SKM-1 (cell line): ENCODE results near the gene INO80C.

Source experiments
- DNase-seq: peaks from one replicate; lab custom pipeline; 2025; ENCODE audit not compliant: unreplicated experiment; lab: John Stamatoyannopoulos, UW

The INO80C gene, protein sequence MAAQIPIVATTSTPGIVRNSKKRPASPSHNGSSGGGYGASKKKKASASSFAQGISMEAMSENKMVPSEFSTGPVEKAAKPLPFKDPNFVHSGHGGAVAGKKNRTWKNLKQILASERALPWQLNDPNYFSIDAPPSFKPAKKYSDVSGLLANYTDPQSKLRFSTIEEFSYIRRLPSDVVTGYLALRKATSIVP

DNA sequence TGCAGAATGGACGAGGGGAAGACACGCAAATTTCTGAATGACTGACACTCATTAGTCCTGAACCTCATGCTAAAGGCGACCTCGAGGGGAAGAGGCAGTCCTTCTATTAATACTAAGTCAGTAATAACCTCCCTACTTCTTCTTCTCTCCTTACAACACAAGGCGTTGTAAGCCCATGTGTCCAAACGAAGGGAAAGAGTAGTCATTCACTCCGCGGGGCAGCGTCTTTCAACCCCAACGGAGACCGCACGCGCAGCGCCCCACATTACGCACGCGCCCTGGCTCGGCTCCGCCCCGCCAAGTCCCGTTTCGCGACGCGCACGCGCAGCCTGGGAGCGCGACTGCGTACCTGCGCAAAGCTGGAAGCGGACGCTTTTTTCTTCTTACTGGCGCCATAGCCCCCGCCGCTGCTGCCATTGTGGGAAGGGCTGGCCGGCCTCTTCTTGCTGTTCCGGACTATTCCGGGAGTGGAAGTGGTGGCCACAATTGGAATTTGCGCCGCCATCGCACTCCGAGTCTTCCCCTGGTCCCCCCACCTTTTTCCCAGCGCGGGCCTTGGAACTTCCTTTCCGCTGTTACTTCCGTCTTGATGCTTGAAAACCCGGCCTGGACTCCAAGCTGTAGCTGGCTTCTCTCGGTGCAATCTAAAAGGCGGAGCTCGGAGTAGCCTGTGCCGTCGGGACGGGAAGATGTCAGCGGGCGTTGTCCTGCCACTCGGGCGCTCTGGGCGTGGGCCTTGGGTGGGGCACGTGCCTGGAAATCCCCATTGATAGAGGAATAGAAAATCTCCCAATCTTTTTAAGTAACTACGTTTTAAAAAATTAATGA, at the start of gene INO80C:
TSS of gene INO80C (minus strand) at position 591 of the 828 bp plus-strand sequence. CDS start at position 505, 86 bp downstream.
- DNase-seq, result peak; percentile 95

GRCh38 chr18:35547008-35547605, 49.3 kb upstream of the INO80C start:
- no peak for DNase-seq

- no peak for DNase-seq
These were observed 44.6 kb upstream of the INO80C start for GRCh38 chr18:35542356-35542755.

GRCh38 chr18:35535297-35535696, 37.5 kb upstream of the INO80C start:
- no peak for DNase-seq

GRCh38 chr18:35533916-35534405, 36.2 kb upstream of the INO80C start:
- DNase-seq, result no peak

- no peak for DNase-seq
These were observed 31.1 kb upstream of the INO80C start for GRCh38 chr18:35528749-35529274.

GRCh38 chr18:35526495-35527059, 28.8 kb upstream of the INO80C start:
- peak; percentile 28 for DNase-seq

GRCh38 chr18:35525795-35526494, 28.2 kb upstream of the INO80C start:
- no peak for DNase-seq

- DNase-seq, result no peak
These were observed 26.5 kb upstream of the INO80C start for GRCh38 chr18:35524226-35524625.

GRCh38 chr18:35522130-35522959, 24.6 kb upstream of the INO80C start:
- no peak for DNase-seq

GRCh38 chr18:35521133-35521532, 23.4 kb upstream of the INO80C start:
- DNase-seq, result no peak

GRCh38 chr18:35519148-35519899, 21.6 kb upstream of the INO80C start:
- DNase-seq, result no peak

- DNase-seq, result no peak
These were observed 20.0 kb upstream of the INO80C start for GRCh38 chr18:35517715-35518114.

- DNase-seq, result no peak
These were observed 19.0 kb upstream of the INO80C start for GRCh38 chr18:35516789-35517188.

- no peak for DNase-seq
These were observed 18.6 kb upstream of the INO80C start for GRCh38 chr18:35516351-35516750.

GRCh38 chr18:35515460-35516130, 17.8 kb upstream of the INO80C start:
- DNase-seq, result no peak

DNA sequence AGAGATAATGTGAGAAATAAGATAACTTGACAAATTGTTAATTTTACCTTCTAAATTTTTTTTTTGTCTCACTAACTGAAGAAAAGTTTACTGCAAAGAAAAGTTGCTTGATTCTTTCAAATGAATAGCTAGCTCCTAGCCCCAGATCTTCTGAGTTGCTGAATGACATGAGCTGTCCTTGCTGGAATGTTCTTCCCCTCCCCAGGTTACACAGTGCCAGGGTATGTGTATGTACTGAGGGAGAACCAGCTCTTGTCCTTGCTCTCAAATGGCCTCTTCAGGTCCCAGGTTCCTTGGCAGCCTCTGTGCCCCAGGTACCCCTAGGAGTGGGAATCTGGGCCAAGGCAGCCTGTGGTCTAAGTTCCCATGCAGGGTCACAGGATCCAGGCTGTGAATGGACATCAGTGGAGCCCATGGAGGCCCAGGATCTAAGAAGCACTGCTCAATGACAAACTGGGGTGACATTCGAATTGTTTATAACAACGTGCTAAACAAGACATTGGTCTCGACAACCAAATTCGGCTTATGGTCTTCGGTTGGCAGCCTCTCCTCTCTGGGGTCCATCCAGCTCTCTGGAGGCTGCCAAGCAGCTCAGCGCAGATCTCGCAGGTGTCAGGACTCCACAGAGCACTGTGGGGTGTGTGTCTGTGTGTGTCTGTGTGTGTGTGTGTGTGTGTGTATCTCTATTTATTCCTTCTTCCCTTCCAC, 17.1 kb upstream of the INO80C start:
- no peak for DNase-seq

- DNase-seq, result no peak
These were observed 16.5 kb upstream of the INO80C start for GRCh38 chr18:35514283-35514682.
